ENCODE results near the gene SYNE1. TPM values are rescaled to one million over a fixed set of nuclear protein-coding genes. Genes with fewer than 3 reads are reported as not detected.

SYNE1 gene
- total RNA-seq, 1 experiment from 2014 or later: 6.5 TPM

GRCh38 chr6:152420696-152421095 lies 216.5 kb downstream of the SYNE1 start (continued):
- no peak for TF ChIP-seq STAT6 (CRISPR knock-in tag; conservative IDR thresholded peaks at IDR 0.05; ENCODE audit: low read depth)
- no peak for TF ChIP-seq NR2C2 (CRISPR knock-in tag; IDR thresholded peaks at IDR 0.05)
- no peak for TF ChIP-seq JUN (CRISPR knock-in tag; IDR thresholded peaks at IDR 0.05)
- TF ChIP-seq FOXK1 (CRISPR knock-in tag; IDR thresholded peaks at IDR 0.05): no peak
- TF ChIP-seq NR3C1 (CRISPR knock-in tag; conservative IDR thresholded peaks at IDR 0.05; ENCODE audit: low read depth): no peak
- TF ChIP-seq SMAD4 (CRISPR knock-in tag; IDR thresholded peaks at IDR 0.05): no peak
- TF ChIP-seq NR1H2 (CRISPR knock-in tag; IDR thresholded peaks at IDR 0.05): no peak
- TF ChIP-seq NFYB (CRISPR knock-in tag; conservative IDR thresholded peaks at IDR 0.05; ENCODE audit: low read depth): no peak
- TF ChIP-seq MXD4 (CRISPR knock-in tag; IDR thresholded peaks at IDR 0.05; ENCODE audit: borderline replicate concordance): no peak
- no peak for TF ChIP-seq PRRX2 (CRISPR knock-in tag; IDR thresholded peaks at IDR 0.05)
- no peak for TF ChIP-seq ESRRA (CRISPR knock-in tag; IDR thresholded peaks at IDR 0.05; ENCODE audit: borderline replicate concordance)
- TF ChIP-seq ZNF416 (CRISPR knock-in tag; IDR thresholded peaks at IDR 0.05): no peak
- no peak for TF ChIP-seq ATF1 (CRISPR knock-in tag; IDR thresholded peaks at IDR 0.05)

GRCh38 chr6:152418551-152418950 lies 218.6 kb downstream of the SYNE1 start:
- DNase-seq (ENCODE audit: low spot score): no peak
- ChIA-PET CTCF (no interaction called here), POLR2A (no interaction called here)
- Mint-ChIP-seq H3K4me1 (no peaks in the 10 kb centered on the region), H3K27ac (no peak overlapping the region), H3K9me3 (peaks cover 42% of the 10 kb centered on the region), H3K27me3 (ENCODE audit: low read depth) (no peaks in the 10 kb centered on the region), H3K36me3 (peaks cover 18% of the 10 kb centered on the region), H3K4me3 (no peak overlapping the region)
- TF ChIP-seq NFATC4 (CRISPR knock-in tag; IDR thresholded peaks at IDR 0.05): no peak
- TF ChIP-seq, protein P1, sequence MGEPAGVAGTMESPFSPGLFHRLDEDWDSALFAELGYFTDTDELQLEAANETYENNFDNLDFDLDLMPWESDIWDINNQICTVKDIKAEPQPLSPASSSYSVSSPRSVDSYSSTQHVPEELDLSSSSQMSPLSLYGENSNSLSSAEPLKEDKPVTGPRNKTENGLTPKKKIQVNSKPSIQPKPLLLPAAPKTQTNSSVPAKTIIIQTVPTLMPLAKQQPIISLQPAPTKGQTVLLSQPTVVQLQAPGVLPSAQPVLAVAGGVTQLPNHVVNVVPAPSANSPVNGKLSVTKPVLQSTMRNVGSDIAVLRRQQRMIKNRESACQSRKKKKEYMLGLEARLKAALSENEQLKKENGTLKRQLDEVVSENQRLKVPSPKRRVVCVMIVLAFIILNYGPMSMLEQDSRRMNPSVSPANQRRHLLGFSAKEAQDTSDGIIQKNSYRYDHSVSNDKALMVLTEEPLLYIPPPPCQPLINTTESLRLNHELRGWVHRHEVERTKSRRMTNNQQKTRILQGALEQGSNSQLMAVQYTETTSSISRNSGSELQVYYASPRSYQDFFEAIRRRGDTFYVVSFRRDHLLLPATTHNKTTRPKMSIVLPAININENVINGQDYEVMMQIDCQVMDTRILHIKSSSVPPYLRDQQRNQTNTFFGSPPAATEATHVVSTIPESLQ (CRISPR knock-in tag; IDR thresholded peaks at IDR 0.05): no peak
- TF ChIP-seq SOX15 (CRISPR knock-in tag; IDR thresholded peaks at IDR 0.05): no peak
- no peak for TF ChIP-seq ZNF423 (CRISPR knock-in tag; IDR thresholded peaks at IDR 0.05)
- TF ChIP-seq, protein P2, sequence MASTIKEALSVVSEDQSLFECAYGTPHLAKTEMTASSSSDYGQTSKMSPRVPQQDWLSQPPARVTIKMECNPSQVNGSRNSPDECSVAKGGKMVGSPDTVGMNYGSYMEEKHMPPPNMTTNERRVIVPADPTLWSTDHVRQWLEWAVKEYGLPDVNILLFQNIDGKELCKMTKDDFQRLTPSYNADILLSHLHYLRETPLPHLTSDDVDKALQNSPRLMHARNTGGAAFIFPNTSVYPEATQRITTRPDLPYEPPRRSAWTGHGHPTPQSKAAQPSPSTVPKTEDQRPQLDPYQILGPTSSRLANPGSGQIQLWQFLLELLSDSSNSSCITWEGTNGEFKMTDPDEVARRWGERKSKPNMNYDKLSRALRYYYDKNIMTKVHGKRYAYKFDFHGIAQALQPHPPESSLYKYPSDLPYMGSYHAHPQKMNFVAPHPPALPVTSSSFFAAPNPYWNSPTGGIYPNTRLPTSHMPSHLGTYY (CRISPR knock-in tag; IDR thresholded peaks at IDR 0.05): no peak
- TF ChIP-seq, protein P3, sequence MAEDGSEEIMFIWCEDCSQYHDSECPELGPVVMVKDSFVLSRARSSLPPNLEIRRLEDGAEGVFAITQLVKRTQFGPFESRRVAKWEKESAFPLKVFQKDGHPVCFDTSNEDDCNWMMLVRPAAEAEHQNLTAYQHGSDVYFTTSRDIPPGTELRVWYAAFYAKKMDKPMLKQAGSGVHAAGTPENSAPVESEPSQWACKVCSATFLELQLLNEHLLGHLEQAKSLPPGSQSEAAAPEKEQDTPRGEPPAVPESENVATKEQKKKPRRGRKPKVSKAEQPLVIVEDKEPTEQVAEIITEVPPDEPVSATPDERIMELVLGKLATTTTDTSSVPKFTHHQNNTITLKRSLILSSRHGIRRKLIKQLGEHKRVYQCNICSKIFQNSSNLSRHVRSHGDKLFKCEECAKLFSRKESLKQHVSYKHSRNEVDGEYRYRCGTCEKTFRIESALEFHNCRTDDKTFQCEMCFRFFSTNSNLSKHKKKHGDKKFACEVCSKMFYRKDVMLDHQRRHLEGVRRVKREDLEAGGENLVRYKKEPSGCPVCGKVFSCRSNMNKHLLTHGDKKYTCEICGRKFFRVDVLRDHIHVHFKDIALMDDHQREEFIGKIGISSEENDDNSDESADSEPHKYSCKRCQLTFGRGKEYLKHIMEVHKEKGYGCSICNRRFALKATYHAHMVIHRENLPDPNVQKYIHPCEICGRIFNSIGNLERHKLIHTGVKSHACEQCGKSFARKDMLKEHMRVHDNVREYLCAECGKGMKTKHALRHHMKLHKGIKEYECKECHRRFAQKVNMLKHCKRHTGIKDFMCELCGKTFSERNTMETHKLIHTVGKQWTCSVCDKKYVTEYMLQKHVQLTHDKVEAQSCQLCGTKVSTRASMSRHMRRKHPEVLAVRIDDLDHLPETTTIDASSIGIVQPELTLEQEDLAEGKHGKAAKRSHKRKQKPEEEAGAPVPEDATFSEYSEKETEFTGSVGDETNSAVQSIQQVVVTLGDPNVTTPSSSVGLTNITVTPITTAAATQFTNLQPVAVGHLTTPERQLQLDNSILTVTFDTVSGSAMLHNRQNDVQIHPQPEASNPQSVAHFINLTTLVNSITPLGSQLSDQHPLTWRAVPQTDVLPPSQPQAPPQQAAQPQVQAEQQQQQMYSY (CRISPR knock-in tag; IDR thresholded peaks at IDR 0.05): no peak
- no peak for TF ChIP-seq USF1 (CRISPR knock-in tag; IDR thresholded peaks at IDR 0.05)
- no peak for TF ChIP-seq TEAD4 (CRISPR knock-in tag; IDR thresholded peaks at IDR 0.05)
- TF ChIP-seq NR1H2 (CRISPR knock-in tag; IDR thresholded peaks at IDR 0.05): no peak
- TF ChIP-seq GRHL2 (CRISPR knock-in tag; IDR thresholded peaks at IDR 0.05; ENCODE audit: insufficient replicate concordance, severe bottlenecking): no peak
- no peak for TF ChIP-seq JUN (CRISPR knock-in tag; IDR thresholded peaks at IDR 0.05)
- TF ChIP-seq, protein P4, sequence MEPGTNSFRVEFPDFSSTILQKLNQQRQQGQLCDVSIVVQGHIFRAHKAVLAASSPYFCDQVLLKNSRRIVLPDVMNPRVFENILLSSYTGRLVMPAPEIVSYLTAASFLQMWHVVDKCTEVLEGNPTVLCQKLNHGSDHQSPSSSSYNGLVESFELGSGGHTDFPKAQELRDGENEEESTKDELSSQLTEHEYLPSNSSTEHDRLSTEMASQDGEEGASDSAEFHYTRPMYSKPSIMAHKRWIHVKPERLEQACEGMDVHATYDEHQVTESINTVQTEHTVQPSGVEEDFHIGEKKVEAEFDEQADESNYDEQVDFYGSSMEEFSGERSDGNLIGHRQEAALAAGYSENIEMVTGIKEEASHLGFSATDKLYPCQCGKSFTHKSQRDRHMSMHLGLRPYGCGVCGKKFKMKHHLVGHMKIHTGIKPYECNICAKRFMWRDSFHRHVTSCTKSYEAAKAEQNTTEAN (CRISPR knock-in tag; IDR thresholded peaks at IDR 0.05): no peak
- no peak for ATAC-seq

Measured in WTC11 (cell line).